K562 (cell line): ENCODE data around the gene C1orf21. TPM values are rescaled to one million over a fixed set of nuclear protein-coding genes. Genes with fewer than 3 reads are reported as not detected.

ENCODE experiments used
- ATAC-seq: fragments of 200-7000 bp; cut with Tn5 transposase; 3 replicates; pipeline ENCODE4 v1.9.1; 2020; ENCODE audit warnings: moderate library complexity
- BruUV-seq: library from RNA; stranded (reverse); fragments of 400-500 nt; replicated peaks from 2 replicates; lab custom pipeline; 2021; lab: Mats Ljungman, UMichigan
- CTCF ChIA-PET: fragments of 300-600 bp; formaldehyde crosslinking; extraction: SDS; loops from one replicate; lab custom pipeline; 2021; ENCODE audit warnings: low intra/inter-chr PET ratio; lab: Yijun Ruan, JAX
- POLR2A ChIA-PET: fragments of 300-600, 350-650 bp; sonication (Branson Sonifier 250); formaldehyde crosslinking; extraction: SDS; loops from one replicate; lab custom pipeline; 2021; ENCODE audit warnings: antibody characterized with exemption, inconsistent platforms; lab: Yijun Ruan, JAX
- DNase-seq, 4 experiments: peaks; one replicate each; pipeline versions ENCODE4 v3.0.0 to v3.0.0-alpha.2; 2011 to 2018; ENCODE audit warnings: low spot score in 3 of 4, mixed read lengths in 3 of 4; ENCODE audit errors: extremely low read depth in 1 of 4
- FAIRE-seq: peaks from 2 replicates; lab custom pipeline; 2011; peaks lifted over from hg19 to GRCh38; lab: Jason Lieb, UNC
- H2AFZ ChIP-seq: 2 replicates; pipeline ENCODE4 v1.6.0; 2011; ENCODE audit warnings: low read depth, low read length, control low read depth, inconsistent platforms
- H3K27ac ChIP-seq: fragments of 200-600 bp; 3 replicates; pipeline ENCODE4 v1.8.0; 2011; ENCODE audit warnings: low read depth, mild to moderate bottlenecking, control low read depth, inconsistent platforms, low read length, moderate library complexity, mixed read lengths; ENCODE audit errors: extremely low read depth
- H3K27me3 ChIP-seq, 2 experiments: fragments of 300-600 bp in 1 of 2; 2 replicates in 1 of 2; 3 replicates in 1 of 2; pipeline versions ENCODE4 v1.6.0 to v1.8.0; 2011; ENCODE audit warnings: inconsistent platforms in 2 of 2, low read length in 2 of 2, mild to moderate bottlenecking in 1 of 2, mixed read lengths in 1 of 2, moderate library complexity in 1 of 2; ENCODE audit not compliant: control insufficient read depth in 2 of 2, insufficient read depth in 2 of 2
- H3K36me3 ChIP-seq: fragments of 300-600 bp; 3 replicates; pipeline ENCODE4 v1.8.0; 2011; ENCODE audit warnings: mild to moderate bottlenecking, low read length, inconsistent platforms; ENCODE audit not compliant: control insufficient read depth, insufficient read depth
- H3K4me1 ChIP-seq, 2 experiments: fragments of 200-600 bp in 1 of 2; replicated peaks in 1 of 2; 2 replicates in 1 of 2; 3 replicates in 1 of 2; pipeline versions ENCODE4 v1.5.1 to v1.8.0; 2011; ENCODE audit warnings: inconsistent platforms in 2 of 2, low read length in 2 of 2, mild to moderate bottlenecking in 1 of 2, mixed read lengths in 1 of 2, moderate library complexity in 1 of 2; ENCODE audit not compliant: control insufficient read depth in 2 of 2, insufficient read depth in 2 of 2
- H3K4me2 ChIP-seq: 2 replicates; pipeline ENCODE4 v1.6.1; 2011; ENCODE audit warnings: low read length, control low read depth, inconsistent platforms, mixed read lengths; ENCODE audit not compliant: insufficient read depth
- H3K4me3 ChIP-seq: fragments of 200-600 bp; sonication (generic), shearing (Covaris generic); 2 replicates; pipeline ENCODE4 v1.5.1; 2016; ENCODE audit warnings: control low read depth, inconsistent platforms
- H3K79me2 ChIP-seq: fragments of 200-600 bp; 3 replicates; pipeline ENCODE4 v1.8.0; 2011; ENCODE audit warnings: low read length, inconsistent platforms; ENCODE audit not compliant: control insufficient read depth, insufficient read depth
- H3K9ac ChIP-seq, 2 experiments: 2 replicates each; pipeline versions ENCODE4 v1.6.0 to v1.6.1; 2011; ENCODE audit warnings: low read depth in 2 of 2, low read length in 2 of 2, control low read depth in 1 of 2, inconsistent platforms in 1 of 2, mild to moderate bottlenecking in 1 of 2, mixed read lengths in 1 of 2; ENCODE audit not compliant: insufficient read depth in 1 of 2
- H3K9me1 ChIP-seq: one replicate; pipeline ENCODE4 v1.6.0; 2011; ENCODE audit warnings: inconsistent platforms, mild to moderate bottlenecking, low read length, moderate library complexity; ENCODE audit not compliant: control insufficient read depth, insufficient read depth
- H3K9me3 ChIP-seq: replicated peaks from 2 replicates; pipeline ENCODE4 v1.5.1; 2011; ENCODE audit warnings: low read depth, low read length, inconsistent platforms; ENCODE audit not compliant: control insufficient read depth, insufficient read depth
- H4K20me1 ChIP-seq: replicated peaks from 2 replicates; pipeline ENCODE4 v1.6.1; 2011; ENCODE audit warnings: low read length, inconsistent platforms, mixed read lengths; ENCODE audit not compliant: control insufficient read depth, insufficient read depth
- DDX20 ChIP-seq: fragments of 450-650 bp; IDR thresholded peaks from 2 replicates; pipeline ENCODE4 v1.6.1; 2016; ENCODE audit warnings: missing genetic modification characterization, low read depth, mild to moderate bottlenecking, missing compliant biosample characterization, moderate library complexity
- DLX4 ChIP-seq: fragments of 250-450 bp; sonication (Bioruptor Pico); IDR thresholded peaks from 2 replicates; pipeline ENCODE4 v1.6.1; 2021; ENCODE audit warnings: mild to moderate bottlenecking
- FOXK1 ChIP-seq: sonication (generic); formaldehyde crosslinking; IDR thresholded peaks from 2 replicates; pipeline ENCODE4 v1.8.0; 2022; ENCODE audit warnings: missing genetic modification reagents, mild to moderate bottlenecking, borderline replicate concordance
- GTF2A2 ChIP-seq: IDR thresholded peaks from 2 replicates; pipeline ENCODE4 v1.6.1; 2016; ENCODE audit warnings: mild to moderate bottlenecking, missing genetic modification characterization, missing compliant biosample characterization
- ID3 ChIP-seq, 2 experiments: fragments of 250-450 bp in 1 of 2; fragments of 450-650 bp in 1 of 2; sonication (Bioruptor Pico) in 1 of 2; IDR thresholded peaks; 2 replicates each; pipeline versions ENCODE4 v1.6.1 to v1.8.0; 2016 to 2021; ENCODE audit warnings: mild to moderate bottlenecking in 2 of 2, moderate library complexity in 2 of 2, missing compliant biosample characterization in 1 of 2, missing genetic modification characterization in 1 of 2
- NR2C1 ChIP-seq, 2 experiments: fragments of 450-650 bp; IDR thresholded peaks; 2 replicates each; pipeline ENCODE4 v1.6.1; 2017; ENCODE audit warnings: mild to moderate bottlenecking in 2 of 2, antibody characterized with exemption in 1 of 2, inconsistent platforms in 1 of 2, missing compliant biosample characterization in 1 of 2, missing genetic modification characterization in 1 of 2
- POLR2G ChIP-seq: fragments of 200-400 bp; formaldehyde crosslinking; IDR thresholded peaks from 2 replicates; pipeline ENCODE4 v1.6.1; 2017; ENCODE audit warnings: low read depth, mild to moderate bottlenecking, antibody characterized with exemption, low read length, moderate library complexity
- SIN3B ChIP-seq: fragments of 450-650 bp; IDR thresholded peaks from 2 replicates; pipeline ENCODE4 v1.6.1; 2017; ENCODE audit warnings: low read depth, mild to moderate bottlenecking, moderate library complexity
- USF1 ChIP-seq: sonication (generic); formaldehyde crosslinking; IDR thresholded peaks from 2 replicates; pipeline ENCODE4 v1.9.0; 2022; ENCODE audit warnings: mild to moderate bottlenecking, missing genetic modification reagents
- ZC3H8 ChIP-seq: fragments of 450-650 bp; IDR thresholded peaks from 2 replicates; pipeline ENCODE4 v1.6.1; 2017
- ZNF398 ChIP-seq: fragments of 250-450 bp; sonication (Bioruptor Pico); IDR thresholded peaks from 2 replicates; pipeline ENCODE4 v1.8.0; 2021; ENCODE audit warnings: moderate library complexity, mild to moderate bottlenecking, inconsistent platforms
- WGBS: fragments of 100-300 bp; shearing (Covaris generic); methylation state at CpG from one replicate; pipeline ENCODE4 v1.1.6; 2016; ENCODE audit warnings: low coverage, mixed read lengths; ENCODE audit not compliant: insufficient coverage; ENCODE audit errors: missing lambda C conversion rate; 5-methylcytosine and 5-hydroxymethylcytosine counted together
- in situ Hi-C: fragments of 300-500 bp; cut with MboI; formaldehyde crosslinking; loops from 4 replicates; pipeline ENCODE4 v1.15.0; 2018; ENCODE audit warnings: inconsistent platforms, mixed read lengths
- intact Hi-C: fragments of 100-400 bp; cut with micrococcal nuclease; formaldehyde crosslinking; loops from 2 replicates; pipeline ENCODE4 v1.14.2; 2022
- polyA plus RNA-seq, 8 experiments: library from polyadenylated mRNA; depleted of rRNA in 4 of 8; stranded (reverse) in 5 of 8; unstranded in 3 of 8; fragments of >200 nt; fragmentation: Nextera tagmentation in 2 of 8; fragmentation: Illumina TruSeq in 1 of 8; extraction: Ambion mirVana in 2 of 8; extraction: Trizol in 1 of 8; gene quantifications; 2 replicates each; pipeline versions ENCODE4 v1.2.1 to v1.2.3, GENCODE V29; 2011 to 2014; ENCODE audit warnings: inconsistent platforms in 1 of 8, missing spikeins in 1 of 8
- total RNA-seq, 7 experiments: library from RNA; depleted of rRNA in 6 of 7; stranded (reverse); fragments of >200 nt in 6 of 7; fragmentation: Illumina TruSeq in 2 of 7; extraction: Trizol in 2 of 7; gene quantifications; 2 replicates each; pipeline versions ENCODE4 v1.2.1 to v1.2.3, GENCODE V29; 2011 to 2021; ENCODE audit warnings: low replicate concordance in 1 of 7
- TF ChIP-seq, protein P1 (sequence below), 2 experiments: fragments of 450-650 bp; conservative IDR thresholded peaks; 2 replicates each; pipeline ENCODE4 v1.6.1; 2017; ENCODE audit warnings: mild to moderate bottlenecking in 2 of 2, moderate library complexity in 2 of 2

The C1orf21 gene
- total and polyA plus RNA-seq, 9 of the 15 experiments (the other 6 are each of a cell fraction or from before 2014, with no cell fraction given) = under 0.01 to 0.31 (median 0.07) TPM

- no peak for TF ChIP-seq ID3 (CRISPR knock-in tag; IDR thresholded peaks at IDR 0.05)
- TF ChIP-seq ID3 (tag; IDR thresholded peaks at IDR 0.05) = no peak
Measured at GRCh38 chr1:184445997-184446396, 59.2 kb downstream of the C1orf21 start (continued).

GRCh38 chr1:184447651-184448185 lies 60.9 kb downstream of the C1orf21 start:
- Histone ChIP-seq H3K9me3 (no peaks in the 10 kb centered on the region), H3K4me3 (no peak overlapping the region), H3K4me1 (no peaks in the 10 kb centered on the region), H2AFZ (no peak overlapping the region), H3K4me2 (no peak overlapping the region), H3K79me2 (no peaks in the 10 kb centered on the region), H3K27ac (no peak overlapping the region), H3K9me1 (no peaks in the 10 kb centered on the region), H4K20me1 (no peaks in the 10 kb centered on the region), H3K9ac (no peak overlapping the region), H3K36me3 (no peaks in the 10 kb centered on the region), H3K27me3 (no peaks in the 10 kb centered on the region; a peak in 1 of 5 replicates)
- intact Hi-C loops = no loop called here
- ATAC-seq (no peak), DNase-seq (no peak), FAIRE-seq (no peak)
- ChIA-PET CTCF (no interaction called here), POLR2A (interaction anchor here (1.1 to 1.3 kb wide), 2 partner anchors 13 to 25 kb away, joined by 3 read pairs; no protein-coding TSS in a partner anchor)
- in situ Hi-C loops = no loop called here
- WGBS = under 1% methylated on average over 6 of the region's 6 CpGs
- BruUV-seq = no TSS peak
- TF ChIP-seq SIN3B = no peak
- no peak for TF ChIP-seq ZNF398
- no peak for TF ChIP-seq USF1 (CRISPR knock-in tag)
- no peak for TF ChIP-seq DDX20 (tag)
- no peak for TF ChIP-seq GTF2A2 (tag)
- TF ChIP-seq, protein P1, sequence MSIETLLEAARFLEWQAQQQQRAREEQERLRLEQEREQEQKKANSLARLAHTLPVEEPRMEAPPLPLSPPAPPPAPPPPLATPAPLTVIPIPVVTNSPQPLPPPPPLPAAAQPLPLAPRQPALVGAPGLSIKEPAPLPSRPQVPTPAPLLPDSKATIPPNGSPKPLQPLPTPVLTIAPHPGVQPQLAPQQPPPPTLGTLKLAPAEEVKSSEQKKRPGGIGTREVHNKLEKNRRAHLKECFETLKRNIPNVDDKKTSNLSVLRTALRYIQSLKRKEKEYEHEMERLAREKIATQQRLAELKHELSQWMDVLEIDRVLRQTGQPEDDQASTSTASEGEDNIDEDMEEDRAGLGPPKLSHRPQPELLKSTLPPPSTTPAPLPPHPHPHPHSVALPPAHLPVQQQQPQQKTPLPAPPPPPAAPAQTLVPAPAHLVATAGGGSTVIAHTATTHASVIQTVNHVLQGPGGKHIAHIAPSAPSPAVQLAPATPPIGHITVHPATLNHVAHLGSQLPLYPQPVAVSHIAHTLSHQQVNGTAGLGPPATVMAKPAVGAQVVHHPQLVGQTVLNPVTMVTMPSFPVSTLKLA (conservative IDR thresholded peaks at IDR 0.05) = no peak
- TF ChIP-seq POLR2G = no peak
- no peak for TF ChIP-seq ZC3H8
- no peak for TF ChIP-seq NR2C1 (IDR thresholded peaks at IDR 0.05)
- TF ChIP-seq NR2C1 (tag; IDR thresholded peaks at IDR 0.05) = no peak
- TF ChIP-seq DLX4 (CRISPR knock-in tag) = no peak
- TF ChIP-seq FOXK1 (CRISPR knock-in tag) = no peak
